DOHH2 (cell line): Measurements from ENCODE around the gene B3GLCT.

ENCODE experiments used
- H3F3A ChIP-seq: fragments of 200-600 bp; sonication (generic), shearing (Covaris generic); 2 replicates; pipeline ENCODE4 v1.6.0; 2016; ENCODE audit warnings: antibody characterized with exemption, mild to moderate bottlenecking; ENCODE audit not compliant: control insufficient read depth, insufficient read depth
- H3K27ac ChIP-seq: fragments of 200-600 bp; sonication (generic); 2 replicates; pipeline ENCODE4 v1.5.1; 2014; ENCODE audit warnings: low read depth, mild to moderate bottlenecking, low read length, moderate library complexity
- H3K27me3 ChIP-seq: fragments of 200-600 bp; sonication (generic); 2 replicates; pipeline ENCODE4 v1.6.1; 2014; ENCODE audit warnings: mild to moderate bottlenecking, low read length, mixed read lengths; ENCODE audit not compliant: control insufficient read depth
- H3K36me3 ChIP-seq: fragments of 200-600 bp; sonication (generic); 2 replicates; pipeline ENCODE4 v1.6.1; 2014; ENCODE audit warnings: mild to moderate bottlenecking, low read length, moderate library complexity, mixed read lengths; ENCODE audit not compliant: control insufficient read depth
- H3K4me1 ChIP-seq: fragments of 200-600 bp; sonication (generic); 2 replicates; pipeline ENCODE4 v1.6.1; 2014; ENCODE audit warnings: mild to moderate bottlenecking, low read length, mixed read lengths; ENCODE audit not compliant: control insufficient read depth
- H3K4me2 ChIP-seq: fragments of 200-600 bp; sonication (generic); 2 replicates; pipeline ENCODE4 v1.6.0; 2014; ENCODE audit warnings: mild to moderate bottlenecking, low read length, moderate library complexity
- H3K4me3 ChIP-seq: fragments of 200-600 bp; sonication (generic); 2 replicates; pipeline ENCODE4 v1.5.1; 2014; ENCODE audit warnings: mild to moderate bottlenecking, low read length, mixed read lengths
- H3K79me2 ChIP-seq: fragments of 200-600 bp; sonication (generic); 2 replicates; pipeline ENCODE4 v1.6.1; 2014; ENCODE audit warnings: mild to moderate bottlenecking, low read length, mixed read lengths; ENCODE audit not compliant: control insufficient read depth
- H3K9me2 ChIP-seq: fragments of 200-600 bp; sonication (generic); replicated peaks from 2 replicates; pipeline ENCODE4 v1.6.1; 2014; ENCODE audit warnings: mild to moderate bottlenecking, low read length, mixed read lengths; ENCODE audit not compliant: control insufficient read depth
- H3K9me3 ChIP-seq: fragments of 200-600 bp; sonication (generic); 2 replicates; pipeline ENCODE4 v1.6.1; 2014; ENCODE audit warnings: antibody characterized with exemption, low read length, mixed read lengths; ENCODE audit not compliant: control insufficient read depth, insufficient read depth
- H4K20me1 ChIP-seq: fragments of 200-600 bp; sonication (generic); 2 replicates; pipeline ENCODE4 v1.6.0; 2014; ENCODE audit warnings: low read depth, mild to moderate bottlenecking, antibody characterized with exemption, low read length, moderate library complexity; ENCODE audit not compliant: control insufficient read depth, insufficient read depth
- EZH2phosphoT487 ChIP-seq: fragments of 200-600 bp; sonication (generic); IDR thresholded peaks from 2 replicates; pipeline ENCODE4 v1.6.1; 2017; ENCODE audit warnings: borderline replicate concordance, mild to moderate bottlenecking, antibody characterized with exemption, low read length, moderate library complexity, mixed read lengths
- TF ChIP-seq, protein P1 (sequence below): fragments of 200-600 bp; sonication (generic); IDR thresholded peaks from one replicate; pipeline ENCODE4 v1.5.1; 2014; ENCODE audit warnings: antibody characterized with exemption, mild to moderate bottlenecking, low read depth, low read length; ENCODE audit not compliant: poor library complexity, severe bottlenecking

B3GLCT gene

GRCh38 chr13:31264151-31264550 is 64.4 kb downstream of the B3GLCT start:
- Histone ChIP-seq H3K79me2 (no peaks in the 10 kb centered on the region), H4K20me1 (no peaks in the 10 kb centered on the region), H3K9me2 (no peaks in the 10 kb centered on the region), H3K4me2 (no peak overlapping the region), H3K27ac (no peak overlapping the region), H3K9me3 (no peaks in the 10 kb centered on the region), H3K27me3 (no peaks in the 10 kb centered on the region), H3K4me1 (no peaks in the 10 kb centered on the region), H3F3A (no peaks in the 10 kb centered on the region), H3K4me3 (no peak overlapping the region), H3K36me3 (no peaks in the 10 kb centered on the region)
- no peak for TF ChIP-seq EZH2phosphoT487
- TF ChIP-seq, protein P1, sequence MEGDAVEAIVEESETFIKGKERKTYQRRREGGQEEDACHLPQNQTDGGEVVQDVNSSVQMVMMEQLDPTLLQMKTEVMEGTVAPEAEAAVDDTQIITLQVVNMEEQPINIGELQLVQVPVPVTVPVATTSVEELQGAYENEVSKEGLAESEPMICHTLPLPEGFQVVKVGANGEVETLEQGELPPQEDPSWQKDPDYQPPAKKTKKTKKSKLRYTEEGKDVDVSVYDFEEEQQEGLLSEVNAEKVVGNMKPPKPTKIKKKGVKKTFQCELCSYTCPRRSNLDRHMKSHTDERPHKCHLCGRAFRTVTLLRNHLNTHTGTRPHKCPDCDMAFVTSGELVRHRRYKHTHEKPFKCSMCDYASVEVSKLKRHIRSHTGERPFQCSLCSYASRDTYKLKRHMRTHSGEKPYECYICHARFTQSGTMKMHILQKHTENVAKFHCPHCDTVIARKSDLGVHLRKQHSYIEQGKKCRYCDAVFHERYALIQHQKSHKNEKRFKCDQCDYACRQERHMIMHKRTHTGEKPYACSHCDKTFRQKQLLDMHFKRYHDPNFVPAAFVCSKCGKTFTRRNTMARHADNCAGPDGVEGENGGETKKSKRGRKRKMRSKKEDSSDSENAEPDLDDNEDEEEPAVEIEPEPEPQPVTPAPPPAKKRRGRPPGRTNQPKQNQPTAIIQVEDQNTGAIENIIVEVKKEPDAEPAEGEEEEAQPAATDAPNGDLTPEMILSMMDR, result no peak

DNA sequence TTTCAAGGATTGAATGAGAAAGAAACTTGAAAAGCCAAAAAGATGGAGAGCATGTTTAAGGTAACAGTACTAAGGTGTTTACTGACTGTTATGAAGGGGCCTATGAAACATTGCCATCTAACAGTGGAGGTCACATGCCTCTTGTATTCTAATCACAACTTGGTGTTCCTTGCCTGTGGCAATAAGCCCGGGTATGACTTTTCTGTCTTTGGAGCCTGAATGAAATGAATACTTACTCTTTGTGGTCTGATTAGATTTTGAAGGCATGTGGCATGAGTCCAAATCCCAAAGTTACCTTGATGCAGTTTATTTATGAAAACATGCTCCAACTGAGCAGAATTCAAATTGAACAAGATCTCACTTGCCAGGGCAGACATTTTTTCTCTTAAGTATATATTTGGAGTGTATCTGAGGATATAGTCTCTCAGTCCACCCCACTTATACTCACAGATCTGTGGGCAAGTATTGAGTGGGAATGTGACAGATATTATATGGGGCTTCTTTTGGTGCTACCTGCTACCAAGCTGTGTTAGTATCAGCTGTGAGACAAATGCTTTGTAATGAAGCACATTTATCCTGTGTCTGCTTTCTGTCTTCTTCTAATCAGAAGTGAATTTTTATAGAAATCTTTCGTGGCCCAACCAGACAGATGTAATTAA is 67.5 kb downstream of the B3GLCT start:
- H3F3A ChIP-seq, result no peaks in the 10 kb centered on the region
- no peak overlapping the region for H3K4me3 ChIP-seq
- H3K27ac ChIP-seq, result no peak overlapping the region
- TF ChIP-seq, protein P1, result no peak
- no peak for TF ChIP-seq EZH2phosphoT487
- H3K9me3 ChIP-seq, result peaks cover 12% of the 10 kb centered on the region; the same call in 1 of the 2 replicates
- H3K27me3 ChIP-seq, result no peaks in the 10 kb centered on the region
- no peak overlapping the region for H3K4me2 ChIP-seq
- no peaks in the 10 kb centered on the region for H3K4me1 ChIP-seq
- no peaks in the 10 kb centered on the region for H4K20me1 ChIP-seq
- H3K36me3 ChIP-seq, result no peaks in the 10 kb centered on the region
- H3K9me2 ChIP-seq, result no peaks in the 10 kb centered on the region
- H3K79me2 ChIP-seq, result no peaks in the 10 kb centered on the region

GRCh38 chr13:31274390-31274789 is 74.6 kb downstream of the B3GLCT start:
- Histone ChIP-seq H3K27me3 (no peaks in the 10 kb centered on the region), H3K79me2 (no peaks in the 10 kb centered on the region), H3K4me2 (no peak overlapping the region), H3F3A (no peaks in the 10 kb centered on the region), H3K9me3 (peaks cover 22% of the 10 kb centered on the region; the same call in 1 of the 2 replicates), H3K9me2 (no peaks in the 10 kb centered on the region), H4K20me1 (no peaks in the 10 kb centered on the region), H3K4me1 (no peaks in the 10 kb centered on the region), H3K4me3 (no peak overlapping the region), H3K36me3 (no peaks in the 10 kb centered on the region), H3K27ac (no peak overlapping the region)
- no peak for TF ChIP-seq EZH2phosphoT487
- TF ChIP-seq, protein P1, result no peak
